Colonic mucosa (tissue), 4 donors: ENCODE measurements around the gene CT55. TPM values are rescaled to one million over a fixed set of nuclear protein-coding genes. Genes with fewer than 3 reads are reported as not detected.
"Not testable (repeated sequence)": the region's sequence is repeated elsewhere in the genome, so short reads cannot be mapped to it uniquely, and the experiment has no call there.

ENCODE experiments used
- DNase-seq: peaks from one replicate; pipeline ENCODE4 v3.0.0-alpha.2; 2020
- H3K27ac ChIP-seq: fragments of 200-600 bp; one replicate; pipeline ENCODE4 v1.8.0; 2021
- H3K27me3 ChIP-seq: fragments of 200-600 bp; one replicate; pipeline ENCODE4 v1.8.0; 2021
- H3K36me3 ChIP-seq: fragments of 200-600 bp; one replicate; pipeline ENCODE4 v1.8.0; 2021
- H3K4me1 ChIP-seq: fragments of 200-600 bp; one replicate; pipeline ENCODE4 v1.8.0; 2021; ENCODE audit warnings: mild to moderate bottlenecking
- H3K4me3 ChIP-seq: fragments of 200-600 bp; one replicate; pipeline ENCODE4 v1.8.0; 2021
- H3K9ac ChIP-seq, 2 donors: one replicate each; pipeline ENCODE4 v1.7.0; 2013; ENCODE audit warnings: control low read depth in 2 of 2, low read depth in 2 of 2, low read length in 2 of 2
- H3K9me3 ChIP-seq: fragments of 200-600 bp; one replicate; pipeline ENCODE4 v1.8.0; 2021
- intact Hi-C: fragments of 100-400 bp; cut with DNase I; formaldehyde crosslinking; loops from one replicate; pipeline ENCODE4 v1.14.1; 2022
- total RNA-seq, 2 donors: library from RNA; stranded (reverse); fragmentation: NEBNext Ultra II Directional in 1 of 2; extraction: Animal tissue kit (Norgen Biotek cat#: 25700) in 1 of 2; gene quantifications; one replicate each; pipeline ENCODE4 v1.2.1, GENCODE V29; 2021
- TF ChIP-seq, protein P1 (sequence below): fragments of 200-600 bp; IDR thresholded peaks from one replicate; pipeline ENCODE4 v1.8.0; 2022; ENCODE audit warnings: antibody characterized with exemption, mild to moderate bottlenecking
- donor health status: healthy.
- donor health status: DM: no; HTN: no; CAD: no.
- donor health status: DM: no; HTN: no; CAD: no.

CT55 gene, protein sequence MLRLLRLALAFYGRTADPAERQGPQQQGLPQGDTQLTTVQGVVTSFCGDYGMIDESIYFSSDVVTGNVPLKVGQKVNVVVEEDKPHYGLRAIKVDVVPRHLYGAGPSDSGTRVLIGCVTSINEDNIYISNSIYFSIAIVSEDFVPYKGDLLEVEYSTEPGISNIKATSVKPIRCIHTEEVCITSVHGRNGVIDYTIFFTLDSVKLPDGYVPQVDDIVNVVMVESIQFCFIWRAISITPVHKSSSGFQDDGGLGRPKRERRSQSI
- total RNA-seq: not detected

DNA sequence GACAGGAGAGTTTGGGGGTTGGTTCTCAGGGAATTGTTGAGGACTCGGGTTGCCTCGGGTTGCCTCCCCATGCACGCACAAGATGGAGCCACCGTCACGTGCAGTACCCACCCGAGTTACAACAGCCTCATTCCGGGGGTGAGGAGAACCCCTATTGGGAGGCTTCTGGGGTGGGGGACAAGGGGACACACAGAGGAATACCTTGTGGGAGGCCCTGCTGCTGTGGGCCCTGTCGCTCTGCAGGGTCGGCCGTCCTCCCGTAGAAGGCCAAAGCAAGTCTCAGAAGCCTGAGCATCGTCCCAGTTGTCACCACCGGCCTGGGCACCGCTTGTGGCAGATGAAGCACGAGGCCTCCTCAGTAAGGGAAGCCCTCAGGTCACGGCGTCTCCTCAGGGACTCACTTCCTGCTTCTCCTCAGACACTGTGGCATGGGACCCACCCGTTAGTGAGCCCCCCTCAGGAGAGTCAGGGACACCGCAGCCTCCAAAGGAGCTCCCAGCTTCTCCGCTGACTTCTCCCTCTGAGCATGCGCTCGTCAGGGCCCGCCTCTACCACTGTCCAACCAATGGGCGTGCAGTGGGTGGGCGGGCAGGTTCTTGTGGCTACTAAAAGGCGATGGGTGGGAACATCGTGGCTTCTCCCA is at the start of gene CT55:
TSS of gene CT55 (minus strand) at position 522 of the 643 bp plus-strand sequence. CDS start at position 295, 227 bp downstream.
- no peaks in the 10 kb centered on the region for H3K9me3 ChIP-seq
- DNase-seq: no peak
- no peak within 1 kb of the TSS for H3K4me3 ChIP-seq
- H3K27ac ChIP-seq: no peak within 1 kb of the TSS
- TF ChIP-seq, protein P1, sequence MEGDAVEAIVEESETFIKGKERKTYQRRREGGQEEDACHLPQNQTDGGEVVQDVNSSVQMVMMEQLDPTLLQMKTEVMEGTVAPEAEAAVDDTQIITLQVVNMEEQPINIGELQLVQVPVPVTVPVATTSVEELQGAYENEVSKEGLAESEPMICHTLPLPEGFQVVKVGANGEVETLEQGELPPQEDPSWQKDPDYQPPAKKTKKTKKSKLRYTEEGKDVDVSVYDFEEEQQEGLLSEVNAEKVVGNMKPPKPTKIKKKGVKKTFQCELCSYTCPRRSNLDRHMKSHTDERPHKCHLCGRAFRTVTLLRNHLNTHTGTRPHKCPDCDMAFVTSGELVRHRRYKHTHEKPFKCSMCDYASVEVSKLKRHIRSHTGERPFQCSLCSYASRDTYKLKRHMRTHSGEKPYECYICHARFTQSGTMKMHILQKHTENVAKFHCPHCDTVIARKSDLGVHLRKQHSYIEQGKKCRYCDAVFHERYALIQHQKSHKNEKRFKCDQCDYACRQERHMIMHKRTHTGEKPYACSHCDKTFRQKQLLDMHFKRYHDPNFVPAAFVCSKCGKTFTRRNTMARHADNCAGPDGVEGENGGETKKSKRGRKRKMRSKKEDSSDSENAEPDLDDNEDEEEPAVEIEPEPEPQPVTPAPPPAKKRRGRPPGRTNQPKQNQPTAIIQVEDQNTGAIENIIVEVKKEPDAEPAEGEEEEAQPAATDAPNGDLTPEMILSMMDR: no peak
- H3K27me3 ChIP-seq: no peaks in the 10 kb centered on the region
- no peaks in the 10 kb centered on the region for H3K36me3 ChIP-seq
- H3K4me1 ChIP-seq: no peaks in the 10 kb centered on the region
- intact Hi-C loops: no loop called here
- no peak within 1 kb of the TSS for H3K9ac ChIP-seq

DNA sequence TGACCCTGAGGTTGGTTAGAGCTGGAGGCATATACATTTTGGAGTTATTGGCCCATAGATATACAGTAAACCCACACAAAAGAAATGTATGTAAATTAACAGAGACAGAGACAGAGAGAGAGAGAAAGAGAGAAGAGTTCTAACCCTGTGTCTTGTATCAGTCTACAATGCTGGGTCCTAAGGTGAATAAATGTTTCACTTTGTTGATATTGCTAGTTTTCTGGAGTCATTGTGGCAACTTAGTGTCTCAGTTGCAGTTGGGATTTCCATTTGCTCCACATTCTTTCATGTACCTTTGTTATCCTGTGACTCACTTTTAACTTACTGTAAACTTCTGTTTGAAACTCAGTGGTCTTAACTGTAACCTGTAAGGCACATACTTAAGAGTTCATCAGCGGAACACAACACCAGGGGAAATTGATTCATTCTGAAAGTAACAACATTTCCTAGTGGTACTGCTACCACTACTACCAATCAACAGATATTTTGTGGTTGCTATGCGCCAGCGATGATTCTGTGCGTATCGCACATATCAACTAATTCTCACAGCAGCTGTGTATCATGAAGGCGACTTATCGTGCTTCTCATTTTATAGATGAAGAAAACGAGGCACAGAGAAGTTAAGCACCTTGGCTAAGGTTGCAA is 42.1 kb upstream of the CT55 start:
- no peaks in the 10 kb centered on the region for H3K9me3 ChIP-seq
- no peak overlapping the region for H3K27ac ChIP-seq
- H3K4me1 ChIP-seq: no peaks in the 10 kb centered on the region
- no peak overlapping the region for H3K9ac ChIP-seq
- H3K27me3 ChIP-seq: no peaks in the 10 kb centered on the region
- TF ChIP-seq, protein P1: no peak
- H3K4me3 ChIP-seq: no peak overlapping the region
- no peak for DNase-seq
- intact Hi-C loops: no loop called here
- H3K36me3 ChIP-seq: no peaks in the 10 kb centered on the region

DNA sequence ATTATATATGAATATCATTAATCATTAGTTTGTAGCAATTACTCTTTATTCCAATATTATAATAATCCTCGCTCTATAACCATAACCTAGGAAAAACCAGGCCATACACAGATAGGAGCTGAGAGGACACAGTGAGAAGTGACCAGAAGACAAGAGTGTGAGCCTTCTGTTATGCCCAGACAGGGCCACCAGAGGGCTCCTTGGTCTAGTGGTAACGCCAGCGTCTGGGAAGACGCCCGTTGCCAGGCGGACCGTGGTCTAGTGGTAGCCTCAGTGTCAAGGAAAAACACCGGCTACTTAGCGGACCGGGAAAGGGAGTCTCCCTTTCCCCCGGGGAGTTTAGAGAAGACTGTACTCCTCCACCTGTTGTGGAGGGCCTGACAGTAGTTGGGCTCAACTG is 35.2 kb upstream of the CT55 start:
- H3K9me3 ChIP-seq, intact Hi-C loops, H3K27me3 ChIP-seq, H3K36me3 ChIP-seq, H3K4me3 ChIP-seq, DNase-seq, H3K27ac ChIP-seq, H3K4me1 ChIP-seq, H3K9ac ChIP-seq: not testable (repeated sequence)
- TF ChIP-seq, protein P1: peak; percentile 33

DNA sequence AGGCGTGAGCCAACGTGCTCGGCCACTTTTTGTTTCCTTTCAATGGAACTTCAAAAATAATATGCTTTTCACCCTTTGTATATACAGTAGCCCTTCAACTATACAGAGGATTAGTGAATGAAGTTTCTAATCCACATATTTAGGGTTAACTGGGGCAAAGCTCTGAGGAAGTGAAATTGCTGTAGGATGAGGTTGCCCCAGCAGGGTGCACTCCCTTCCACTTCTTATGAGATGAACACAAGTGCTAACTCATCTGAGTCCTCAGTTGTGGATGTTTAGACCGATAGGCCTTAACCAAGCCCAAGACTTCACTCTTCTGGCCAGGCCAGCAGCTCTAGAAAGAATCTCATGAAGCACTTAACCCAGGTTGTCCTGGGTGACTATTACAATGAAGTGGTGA is 29.1 kb upstream of the CT55 start:
- no peak overlapping the region for H3K9ac ChIP-seq
- no peaks in the 10 kb centered on the region for H3K36me3 ChIP-seq
- no peak overlapping the region for H3K27ac ChIP-seq
- no peak overlapping the region for H3K4me3 ChIP-seq
- no peaks in the 10 kb centered on the region for H3K4me1 ChIP-seq
- no peak for DNase-seq
- H3K9me3 ChIP-seq: no peaks in the 10 kb centered on the region
- intact Hi-C loops: no loop called here
- TF ChIP-seq, protein P1: no peak
- no peaks in the 10 kb centered on the region for H3K27me3 ChIP-seq

GRCh38 chrX:135194684-135195083 is 23.5 kb upstream of the CT55 start:
- H3K4me1 ChIP-seq: no peaks in the 10 kb centered on the region
- no peak overlapping the region for H3K27ac ChIP-seq
- TF ChIP-seq, protein P1: no peak
- H3K36me3 ChIP-seq: no peaks in the 10 kb centered on the region
- H3K4me3 ChIP-seq: no peak overlapping the region
- intact Hi-C loops: no loop called here
- no peaks in the 10 kb centered on the region for H3K9me3 ChIP-seq
- H3K27me3 ChIP-seq: no peaks in the 10 kb centered on the region
- DNase-seq: no peak
- no peak overlapping the region for H3K9ac ChIP-seq
